GM19438 (cell line): ENCODE data around the gene CHST3.
"Not testable (repeated sequence)": the region's sequence is repeated elsewhere in the genome, so short reads cannot be mapped to it uniquely, and the experiment has no call there.

ENCODE experiments used
- ATAC-seq: cut with Tn5 transposase; IDR thresholded peaks from one replicate; pipeline ENCODE4 v1.9.1; 2021; ENCODE audit warnings: low read depth; ENCODE audit not compliant: unreplicated experiment

Gene CHST3

GRCh38 chr10:72025832-72026231 lies 61.6 kb downstream of the CHST3 start:
- ATAC-seq, result no peak

- ATAC-seq, result no peak
These were observed 62.3 kb downstream of the CHST3 start for GRCh38 chr10:72026278-72027111.

GRCh38 chr10:72027498-72027897 lies 63.3 kb downstream of the CHST3 start:
- no peak for ATAC-seq

GRCh38 chr10:72029414-72029813 lies 65.2 kb downstream of the CHST3 start:
- no peak for ATAC-seq

GRCh38 chr10:72030762-72031543 lies 66.8 kb downstream of the CHST3 start:
- no peak for ATAC-seq

GRCh38 chr10:72031706-72032105 lies 67.5 kb downstream of the CHST3 start:
- ATAC-seq, result no peak

- ATAC-seq, result not testable (repeated sequence)
These were observed 68.4 kb downstream of the CHST3 start for GRCh38 chr10:72032409-72033162.

- no peak for ATAC-seq
These were observed 69.9 kb downstream of the CHST3 start for GRCh38 chr10:72034040-72034499.

GRCh38 chr10:72034761-72035160 lies 70.6 kb downstream of the CHST3 start:
- ATAC-seq, result no peak

GRCh38 chr10:72035252-72035887 lies 71.2 kb downstream of the CHST3 start:
- ATAC-seq, result no peak

GRCh38 chr10:72037266-72037665 lies 73.1 kb downstream of the CHST3 start:
- no peak for ATAC-seq

- no peak for ATAC-seq
These were observed 73.6 kb downstream of the CHST3 start for GRCh38 chr10:72037811-72038210.

- ATAC-seq, result no peak
These were observed 74.3 kb downstream of the CHST3 start for GRCh38 chr10:72038458-72039001.

GRCh38 chr10:72039377-72039776 lies 75.2 kb downstream of the CHST3 start:
- no peak for ATAC-seq

GRCh38 chr10:72041491-72041890 lies 77.3 kb downstream of the CHST3 start:
- ATAC-seq, result no peak

- ATAC-seq, result no peak
These were observed 79.0 kb downstream of the CHST3 start for GRCh38 chr10:72043016-72043834.

GRCh38 chr10:72044417-72045041 lies 80.3 kb downstream of the CHST3 start:
- ATAC-seq, result no peak

GRCh38 chr10:72045586-72045985 lies 81.4 kb downstream of the CHST3 start:
- no peak for ATAC-seq
